ENCODE results near the gene SSU72.
"Not testable (repeated sequence)": the region's sequence is repeated elsewhere in the genome, so short reads cannot be mapped to it uniquely, and the experiment has no call there.

The SSU72 gene

DNA sequence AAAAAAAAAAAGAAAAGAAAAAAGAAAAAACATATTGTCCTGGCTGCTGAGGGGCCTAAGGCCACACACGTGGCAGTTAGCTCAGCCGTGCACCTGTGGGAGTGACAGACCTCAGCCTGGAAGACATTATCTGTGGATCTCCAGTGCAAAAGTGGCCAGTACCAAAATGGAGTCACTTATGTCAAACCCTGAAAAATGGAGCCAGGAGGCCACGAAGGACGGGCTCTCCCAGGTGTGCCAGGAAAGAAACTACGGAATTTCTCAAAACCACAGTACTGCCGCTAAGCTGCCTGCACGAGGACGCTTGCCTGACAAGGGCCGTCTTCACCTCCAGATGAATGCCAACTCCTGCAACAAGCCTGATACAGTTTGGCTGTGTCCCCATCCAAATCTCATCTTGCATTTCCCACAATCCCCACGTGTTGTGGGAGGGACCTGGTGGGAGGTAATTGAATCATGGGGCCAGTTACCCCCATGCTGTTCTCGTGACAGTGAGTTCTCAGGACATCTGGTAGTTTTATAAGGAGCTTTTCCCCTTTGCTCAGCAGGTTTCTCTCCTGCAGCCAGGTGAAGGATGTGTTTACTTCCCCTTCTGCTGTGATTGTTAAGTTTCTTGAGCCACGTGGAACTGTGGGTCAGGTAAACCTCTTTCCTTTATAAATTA is 35.3 kb upstream of the SSU72 start:
- DNase-seq = no peak

DNA sequence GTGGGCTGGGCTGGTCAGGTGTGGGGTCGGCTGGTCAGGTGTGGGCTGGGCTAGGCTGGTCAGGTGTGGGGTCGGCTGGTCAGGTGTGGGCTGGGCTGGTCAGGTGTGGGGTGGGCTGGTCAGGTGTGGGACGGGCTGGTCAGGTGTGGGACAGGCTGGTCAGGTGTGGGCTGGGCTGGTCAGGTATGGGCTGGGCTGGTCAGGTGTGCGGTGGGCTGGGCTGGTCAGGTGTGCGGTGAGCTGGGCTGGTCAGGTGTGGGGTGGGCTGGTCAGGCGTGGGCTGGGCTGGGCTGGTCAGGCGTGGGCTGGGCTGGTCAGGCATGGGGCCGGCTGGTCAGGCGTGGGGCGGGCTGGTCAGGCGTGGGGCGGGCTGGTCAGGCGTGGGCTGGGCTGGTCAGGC is 31.6 kb upstream of the SSU72 start:
- DNase-seq = no peak

DNA sequence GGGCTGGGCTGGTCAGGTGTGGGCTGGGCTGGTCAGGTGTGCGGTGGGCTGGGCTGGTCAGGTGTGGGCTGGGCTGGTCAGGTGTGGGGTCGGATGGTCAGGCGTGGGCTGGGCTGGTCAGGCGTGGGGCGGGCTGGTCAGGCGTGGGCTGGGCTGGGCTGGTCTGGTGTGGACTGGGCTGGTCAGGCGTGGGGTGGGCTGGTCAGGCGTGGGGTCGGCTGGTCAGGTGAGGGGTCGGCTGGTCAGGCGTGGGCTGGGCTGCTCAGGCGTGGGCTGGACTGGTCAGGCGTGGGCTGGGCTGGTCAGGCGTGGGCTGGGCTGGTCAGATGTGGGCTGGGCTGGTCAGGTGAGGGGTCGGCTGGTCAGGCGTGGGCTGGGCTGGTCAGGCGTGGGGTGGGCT is 31.1 kb upstream of the SSU72 start:
- no peak for DNase-seq

DNA sequence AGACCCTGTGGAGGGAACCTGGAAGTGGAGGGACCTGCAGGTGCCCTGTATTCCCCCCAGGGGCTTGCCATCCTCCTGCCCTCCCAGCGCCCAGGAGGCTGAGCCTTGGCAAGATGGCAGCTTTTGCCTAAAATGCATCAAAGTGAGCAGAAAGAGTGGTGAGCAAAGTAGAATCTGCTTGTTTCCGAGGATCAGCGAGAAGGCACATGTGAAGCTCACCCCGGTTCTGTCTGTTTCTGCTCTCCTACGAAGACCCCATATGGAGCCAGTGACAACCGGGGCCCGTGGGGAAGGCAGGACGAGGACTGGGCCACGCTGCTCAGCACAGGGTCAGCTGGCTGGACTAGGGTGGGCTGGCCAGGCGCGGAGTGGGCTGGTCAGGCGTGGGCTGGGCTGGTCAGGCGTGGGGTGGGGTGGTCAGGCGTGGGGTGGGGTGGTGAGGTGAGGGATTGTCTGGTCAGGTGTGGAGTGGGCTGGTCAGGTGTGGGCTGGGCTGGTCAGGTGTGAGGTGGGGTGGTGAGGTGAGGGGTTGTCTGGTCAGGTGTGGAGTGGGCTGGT is 30.4 kb upstream of the SSU72 start:
- no peak for DNase-seq

DNA sequence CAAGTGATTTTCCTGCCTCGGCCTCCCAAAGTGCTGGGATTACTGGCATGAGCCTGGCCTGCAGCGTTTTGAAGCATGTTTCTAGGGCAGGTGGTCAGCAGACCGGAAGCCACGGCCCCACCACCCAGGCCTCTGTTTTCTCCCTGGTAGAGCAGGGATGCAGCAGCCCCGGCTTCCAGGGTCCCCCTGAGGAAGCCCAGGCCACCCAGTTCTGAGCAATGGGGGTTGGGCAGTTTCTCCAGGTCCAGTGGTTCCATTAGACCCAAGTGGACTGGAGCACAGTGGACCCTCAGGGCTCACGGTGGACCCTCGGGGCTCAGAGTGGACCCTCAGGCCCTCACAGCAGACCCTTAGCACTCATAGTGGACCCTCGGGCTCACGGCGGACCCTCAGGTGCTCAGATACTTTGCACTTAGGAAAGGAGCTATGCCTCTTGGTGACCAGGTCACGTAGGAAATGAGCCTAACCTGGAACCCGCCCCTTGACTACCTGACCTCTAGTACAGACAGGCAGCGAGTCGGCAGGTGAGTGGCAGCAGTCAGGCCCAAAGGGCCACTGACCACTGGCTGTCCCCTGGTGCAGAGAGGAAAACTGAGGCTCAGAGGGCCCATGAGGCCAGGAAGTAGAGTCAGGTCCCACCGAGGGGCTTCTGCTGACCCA is 29.8 kb upstream of the SSU72 start:
- no peak for DNase-seq

DNA sequence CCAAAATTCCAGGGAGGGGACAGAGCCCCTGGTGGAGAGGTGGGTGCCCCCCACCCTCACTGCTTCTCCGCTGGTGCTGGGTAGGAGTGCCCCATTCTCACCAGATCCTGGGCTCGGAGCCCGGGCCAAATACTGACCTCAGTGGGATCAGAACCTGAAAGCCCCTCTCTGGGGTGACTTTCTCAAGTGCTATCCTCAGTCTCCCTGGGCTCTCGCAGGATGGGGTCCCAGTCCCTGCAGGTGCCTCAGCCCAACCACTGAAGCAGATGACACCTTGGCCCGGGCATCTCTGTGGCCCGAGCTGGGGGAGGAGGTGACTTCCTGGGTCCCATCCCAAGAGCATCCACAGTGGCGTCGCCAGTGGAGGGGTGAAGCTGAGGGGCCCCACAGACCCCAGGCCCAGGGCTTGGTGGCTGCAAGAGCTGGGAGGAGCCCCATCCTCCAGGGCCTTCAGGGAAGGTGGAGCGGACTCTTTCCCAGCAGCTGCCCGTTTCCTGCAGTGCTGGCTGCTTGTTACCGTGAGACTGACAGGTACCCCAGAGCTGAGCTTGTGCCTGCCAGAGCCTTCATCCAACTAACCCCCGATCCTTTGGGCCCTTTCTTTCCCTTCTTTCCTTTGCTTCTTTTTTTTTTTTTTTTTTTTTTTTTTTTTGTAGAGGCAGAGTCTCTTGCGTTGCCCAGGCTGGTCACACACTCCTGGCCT is 29.2 kb upstream of the SSU72 start:
- no peak for DNase-seq

DNA sequence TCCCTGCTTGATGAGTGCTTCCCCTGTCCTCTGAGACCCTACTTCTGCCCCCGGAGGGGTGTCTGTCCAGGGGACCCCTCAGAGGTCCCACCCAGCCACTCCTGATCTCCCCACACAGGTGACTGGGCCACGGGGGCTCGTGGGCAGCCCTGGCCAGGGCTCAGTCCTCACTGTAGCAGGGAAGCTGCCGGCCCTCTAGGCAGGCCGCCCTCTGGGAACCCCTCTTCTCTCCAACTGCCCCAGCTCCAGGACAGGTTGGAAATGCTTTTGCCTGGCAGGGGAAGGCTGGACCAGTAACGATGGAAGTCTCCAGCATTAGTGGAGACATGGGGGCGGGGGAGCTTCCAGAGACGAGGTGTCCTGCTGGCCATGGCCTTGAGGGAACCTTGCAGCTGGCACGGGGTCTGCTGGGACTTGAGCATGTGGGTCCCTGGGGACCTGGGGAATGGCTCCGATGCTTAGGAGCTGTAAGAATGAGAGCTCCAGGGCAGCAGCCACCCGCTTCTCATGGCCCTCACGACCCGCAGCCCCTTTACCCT is 28.4 kb upstream of the SSU72 start:
- DNase-seq = peak; percentile 17

DNA sequence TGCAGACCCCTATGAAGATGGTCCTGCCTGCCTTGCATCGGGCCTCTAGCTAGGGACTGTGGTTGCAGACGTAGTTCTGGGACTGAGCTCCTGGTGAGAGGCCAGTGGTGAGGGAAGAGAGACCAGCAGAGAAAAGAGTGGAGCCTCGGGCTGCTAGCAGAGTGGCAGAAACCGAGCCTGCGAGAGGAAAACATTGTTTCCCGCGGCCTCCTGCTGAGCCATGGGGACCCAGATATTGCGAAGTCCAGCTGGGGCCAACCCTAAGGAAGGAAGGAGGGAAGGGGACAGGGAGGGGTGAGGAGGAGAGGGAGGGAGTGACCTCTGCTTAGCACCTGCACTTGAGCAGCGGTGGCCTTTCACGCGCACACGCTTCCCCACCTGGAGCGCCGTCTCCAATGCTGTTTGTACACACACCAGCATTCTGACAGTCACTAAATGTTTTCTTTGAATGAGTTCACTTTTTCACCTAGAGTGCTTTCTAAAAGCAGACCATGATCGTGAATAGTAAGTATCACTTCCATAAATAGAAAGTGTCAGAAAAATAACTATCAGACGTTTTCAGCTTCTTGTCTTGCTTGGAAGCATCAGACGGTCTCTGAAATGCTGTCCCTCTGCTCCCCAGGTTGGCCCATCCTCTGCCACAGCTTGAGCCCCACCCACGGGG is 27.8 kb upstream of the SSU72 start:
- DNase-seq = no peak

DNA sequence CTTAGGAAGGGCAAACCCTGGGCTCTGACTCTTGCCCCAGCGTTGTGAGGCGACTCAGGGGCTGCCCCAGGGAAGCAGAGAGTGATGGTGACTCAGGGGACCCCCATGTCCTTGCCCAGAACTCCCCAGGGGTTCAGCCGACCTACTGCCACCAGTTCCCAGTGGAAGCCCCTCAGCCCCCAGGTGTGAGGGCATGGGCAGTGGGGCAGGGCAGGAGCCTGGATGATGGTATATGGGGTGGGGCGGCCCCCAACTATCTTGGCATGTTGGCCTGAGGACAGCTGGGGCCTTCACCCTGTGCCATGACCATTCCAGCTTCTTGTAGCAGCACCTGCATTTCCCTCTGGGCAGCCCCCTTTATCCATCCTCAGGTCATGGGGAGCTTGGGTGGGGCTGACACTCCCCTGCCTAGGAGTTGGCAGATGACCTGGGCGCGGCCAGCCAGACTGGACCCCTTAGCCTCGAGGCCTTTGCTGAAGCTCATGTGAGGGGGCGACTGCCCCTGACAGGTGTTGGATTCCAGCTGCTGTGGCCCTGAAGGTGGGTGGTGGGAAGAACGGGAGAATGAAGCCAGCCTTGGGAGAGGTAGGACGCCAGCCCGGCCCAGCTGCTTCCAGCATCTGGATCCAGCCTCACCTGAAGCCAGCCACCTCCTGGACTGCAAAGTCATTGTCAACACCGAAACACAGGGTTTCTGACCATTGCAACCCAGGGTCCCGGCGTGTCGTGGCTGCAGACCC is 27.1 kb upstream of the SSU72 start:
- DNase-seq = no peak

DNA sequence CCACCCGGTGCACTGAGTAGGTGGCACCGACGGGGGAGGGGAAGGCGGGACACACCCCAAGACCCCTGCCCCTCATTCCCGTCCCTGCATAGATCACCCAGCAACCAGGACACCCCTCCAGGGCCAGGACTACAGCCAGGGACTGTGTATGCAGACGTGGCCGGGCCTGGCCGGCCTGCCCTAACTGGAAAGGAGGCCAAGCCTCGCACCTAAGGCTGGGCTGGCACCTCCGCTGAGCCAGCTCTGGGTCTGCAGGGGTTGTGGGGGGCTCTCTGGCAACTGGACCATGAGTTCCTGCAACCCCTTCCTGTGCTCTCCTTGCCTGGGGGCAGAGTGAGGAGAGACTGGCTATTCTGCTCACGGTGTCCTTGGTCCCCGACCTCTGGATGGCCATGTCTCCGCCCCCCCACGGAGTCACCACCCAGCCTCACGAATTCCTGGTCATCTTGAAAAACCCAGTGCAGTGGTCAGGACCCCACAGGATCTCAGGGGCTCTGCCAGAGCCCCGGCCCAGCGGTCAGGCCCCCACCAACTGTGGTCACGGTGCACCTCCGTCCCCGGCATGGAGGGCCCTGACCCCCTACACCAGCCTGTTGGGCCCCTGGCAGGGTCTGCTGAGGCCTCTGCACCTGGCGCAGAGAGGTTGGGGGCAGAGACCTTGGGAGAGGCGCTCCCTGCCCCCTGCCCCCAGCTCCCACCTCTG is 26.3 kb upstream of the SSU72 start:
- no peak for DNase-seq

DNA sequence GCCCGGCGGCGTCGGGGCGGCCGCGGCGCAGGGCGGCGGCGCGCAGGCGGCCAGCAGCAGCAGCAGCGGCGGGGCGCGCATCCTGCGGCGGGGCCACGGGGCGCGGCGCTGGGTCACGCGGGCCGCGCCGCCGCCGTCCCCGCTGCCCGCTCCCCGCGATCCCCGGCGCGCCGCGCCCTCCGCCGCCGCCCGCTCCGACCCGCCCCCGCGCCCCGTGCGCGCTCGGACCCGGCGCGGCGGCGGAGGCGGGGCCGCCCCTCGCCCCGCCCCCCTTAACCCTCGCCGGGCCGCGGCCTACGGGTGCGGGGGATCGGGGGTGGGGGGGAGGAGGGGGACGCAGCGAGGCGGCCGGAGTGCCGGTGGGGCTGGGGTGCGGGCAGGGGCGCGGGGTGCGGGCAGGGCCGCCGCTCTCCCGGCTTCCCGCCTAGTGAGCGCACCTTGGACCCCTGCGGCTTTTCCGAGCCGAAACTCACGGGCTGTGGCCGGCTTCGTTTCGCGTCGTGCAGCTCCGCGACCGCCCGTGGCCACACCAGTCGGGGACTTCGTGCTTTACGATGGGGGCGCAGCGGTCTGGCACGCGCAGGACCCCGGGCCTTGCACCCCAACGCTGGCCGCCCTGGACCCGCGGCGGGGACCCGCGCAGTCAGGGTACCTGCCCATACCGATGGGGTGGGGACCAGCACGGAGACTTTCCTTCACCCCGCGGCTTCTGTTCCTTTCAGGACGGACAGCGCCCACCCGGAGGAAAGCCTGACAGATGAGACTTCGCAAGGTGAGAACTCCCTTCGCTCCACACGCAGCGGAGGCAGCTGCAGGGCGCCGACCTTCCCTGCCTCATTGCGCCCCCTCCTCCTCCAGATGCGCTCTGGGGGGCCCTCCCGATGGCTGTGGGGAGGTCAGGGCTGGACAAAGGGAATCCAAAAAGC is 25.5 kb upstream of the SSU72 start, which contains the start of gene FNDC10:
FNDC10 (minus strand) TSS at position 201 of the 926 bp plus-strand sequence; CDS start at position 81, 120 bp downstream.
- DNase-seq = no peak

DNA sequence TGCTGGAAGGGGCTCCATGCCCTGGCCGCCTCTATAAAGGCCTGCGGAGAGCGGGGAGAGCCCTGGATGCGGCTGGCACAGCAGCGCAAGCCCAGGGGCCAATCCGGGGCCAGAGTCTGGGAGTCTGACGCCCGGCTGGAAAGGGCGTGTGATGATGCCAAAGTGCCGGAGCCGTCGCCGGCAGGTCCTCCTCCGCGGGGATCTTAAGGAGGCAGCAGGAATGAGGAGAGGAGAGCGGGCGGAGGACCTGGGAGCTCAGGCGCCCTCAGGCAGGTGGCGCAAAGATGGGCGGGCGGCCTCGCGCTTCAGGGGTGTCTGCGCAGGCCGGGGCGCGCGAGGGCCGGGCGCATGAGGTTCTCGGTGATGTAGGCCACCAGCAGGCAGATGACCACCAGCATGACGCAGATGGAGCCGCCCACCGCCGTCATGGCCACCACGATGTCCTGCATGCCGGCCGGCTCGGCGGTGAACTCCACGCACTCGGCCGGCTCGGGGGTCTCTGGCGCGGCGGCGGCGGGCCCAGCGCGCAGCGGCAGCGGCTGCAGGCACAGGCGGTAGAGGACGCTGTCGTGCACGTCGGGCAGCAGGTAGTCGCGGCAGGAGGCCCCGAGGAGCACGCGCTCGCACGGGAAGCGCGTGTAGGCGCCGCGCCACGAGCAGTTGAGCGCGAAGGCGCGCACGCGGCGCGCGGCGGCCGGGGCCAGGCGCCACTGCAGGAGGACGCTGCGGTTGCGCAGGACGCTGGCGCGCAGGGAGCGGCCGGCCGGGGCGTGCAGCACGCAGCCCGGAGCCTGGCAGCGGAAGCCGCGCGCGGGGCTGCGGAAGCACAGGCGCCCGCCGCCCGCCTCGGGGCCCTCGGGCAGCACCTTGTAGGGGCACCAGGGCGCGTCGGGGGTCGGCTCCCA is 24.6 kb upstream of the SSU72 start:
- DNase-seq = no peak

DNA sequence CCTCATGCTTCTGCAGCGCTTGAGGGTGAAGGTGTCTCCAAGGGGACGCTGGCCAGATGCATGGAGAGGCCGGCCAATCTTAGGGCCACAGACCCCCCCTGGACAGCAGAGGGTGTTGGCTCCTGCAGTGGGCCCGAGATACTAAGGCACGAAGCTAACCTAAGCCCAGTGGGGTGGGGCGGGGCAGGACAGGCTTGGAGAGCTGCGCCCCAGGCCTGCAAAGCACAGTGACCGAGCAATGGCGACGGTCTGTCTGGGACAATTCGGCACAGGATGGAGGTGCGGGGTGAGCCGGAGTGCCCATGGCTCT is 24.0 kb upstream of the SSU72 start:
- DNase-seq = no peak

DNA sequence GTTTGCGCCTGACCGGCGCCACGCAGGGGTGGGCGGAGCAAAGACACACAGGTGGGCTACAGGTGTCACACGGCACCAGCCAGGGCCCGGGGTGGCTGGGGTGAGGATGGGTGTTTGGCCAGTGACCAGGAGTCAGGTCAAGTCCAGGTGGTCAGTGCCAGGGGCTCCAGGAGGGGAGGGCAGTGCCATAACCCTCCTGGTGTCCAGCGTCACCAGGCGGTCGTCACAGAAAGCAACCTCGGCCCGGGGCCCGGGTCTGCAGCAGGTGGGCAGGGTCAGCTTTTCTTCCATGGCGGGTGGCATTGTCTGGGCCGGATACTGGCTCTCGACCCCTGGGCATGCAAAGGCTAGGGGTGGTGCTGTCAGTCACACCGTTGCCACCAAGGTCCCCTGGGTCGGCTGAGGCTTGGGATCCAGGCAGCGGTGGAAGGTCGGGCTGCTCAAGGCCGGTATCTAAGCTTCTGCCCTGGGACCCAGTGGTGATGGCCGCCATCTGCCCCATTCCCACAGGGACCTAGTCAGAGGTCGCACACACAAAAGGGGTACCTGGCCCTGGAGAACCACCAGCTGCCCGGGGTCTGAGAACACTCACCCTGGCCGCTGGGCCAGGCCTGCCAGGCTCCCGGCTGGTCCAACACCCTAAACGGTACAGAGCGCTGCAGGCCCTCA is 23.5 kb upstream of the SSU72 start:
- DNase-seq = no peak

DNA sequence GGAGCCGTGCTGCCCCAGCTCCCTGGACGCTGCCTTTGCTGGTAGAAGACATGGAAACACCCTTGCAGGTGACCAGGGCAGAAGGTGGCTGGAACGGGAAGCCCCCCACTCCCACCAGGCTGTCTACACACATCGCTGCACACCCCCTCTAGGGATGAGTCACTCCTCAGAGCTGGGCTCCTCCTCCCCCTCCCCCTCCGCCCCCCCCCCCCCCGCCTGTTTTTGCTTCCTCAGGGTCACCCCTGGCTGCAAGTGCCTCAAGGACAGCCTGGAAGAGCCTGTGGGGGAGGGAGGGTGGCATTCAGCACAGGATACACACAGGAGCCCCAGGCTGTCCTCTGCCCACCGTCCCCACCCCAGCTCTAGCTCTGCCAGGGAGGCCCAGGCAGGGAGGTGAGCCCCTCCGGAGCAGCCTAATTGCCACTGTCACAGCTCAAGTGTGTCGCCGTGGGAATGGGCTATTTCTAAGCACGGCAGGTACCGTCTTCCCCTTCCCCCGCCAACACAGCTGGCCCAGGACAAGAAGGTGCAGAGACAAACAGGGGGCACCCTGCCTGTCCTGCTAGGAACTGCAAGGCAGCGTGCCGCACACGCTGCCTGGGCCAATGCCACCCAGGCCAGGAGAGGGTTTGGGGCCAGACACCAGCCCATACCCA is 22.7 kb upstream of the SSU72 start:
- no peak for DNase-seq

DNA sequence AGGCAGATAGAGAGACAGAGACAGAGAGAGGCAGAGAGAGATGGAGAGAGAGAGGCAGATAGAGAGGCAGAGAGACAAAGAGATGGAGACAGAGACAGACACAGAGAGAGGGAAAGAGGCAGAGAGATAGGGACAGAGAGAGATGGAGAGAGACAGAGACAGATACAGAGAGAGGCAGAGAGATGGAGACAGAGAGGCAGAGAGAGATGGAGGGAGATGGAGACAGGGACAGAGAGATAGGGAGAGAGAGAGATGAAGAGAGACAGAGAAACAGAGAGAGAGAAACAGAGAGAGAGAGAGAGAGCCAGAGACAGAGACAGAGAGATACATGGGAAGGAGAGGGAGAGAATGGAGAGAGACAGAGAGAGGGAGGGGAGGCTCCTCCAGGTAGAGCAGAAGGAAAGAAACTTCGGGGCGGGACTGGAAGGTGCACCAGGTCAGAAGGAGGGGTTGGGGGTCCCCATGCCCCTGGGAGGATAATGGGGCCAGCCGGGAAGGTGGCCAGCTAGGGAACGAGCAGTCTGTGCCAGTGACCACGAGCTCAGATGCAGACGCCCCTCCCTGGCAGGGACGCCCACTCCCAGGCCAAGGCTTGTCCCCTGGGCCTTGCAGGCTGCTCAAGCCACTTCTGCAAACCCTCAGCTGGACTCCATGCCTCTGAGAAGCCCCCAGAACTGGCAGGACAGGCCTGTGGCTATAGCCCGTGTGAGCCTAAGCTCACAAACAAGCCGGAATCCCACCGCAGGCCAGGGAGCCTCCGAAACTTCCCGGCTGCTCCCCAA is 22.0 kb upstream of the SSU72 start:
- no peak for DNase-seq

DNA sequence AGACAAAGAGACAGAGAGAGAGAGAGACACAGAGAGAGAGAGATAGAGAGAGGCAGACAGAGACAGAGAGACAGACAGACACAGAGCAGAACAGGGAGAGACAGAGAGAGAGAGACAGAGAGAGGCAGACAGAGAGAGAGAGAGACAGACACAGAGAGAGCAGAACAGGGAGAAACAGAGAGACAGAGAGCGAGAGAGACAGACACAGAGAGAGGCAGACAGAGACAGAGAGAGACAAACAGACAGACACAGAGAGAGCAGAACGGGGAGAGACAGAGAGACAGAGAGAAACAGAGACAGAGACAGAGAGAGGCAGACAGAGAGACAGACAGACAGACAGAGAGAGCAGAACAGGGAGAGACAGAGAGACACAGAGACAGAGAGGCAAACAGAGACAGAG is 20.7 kb upstream of the SSU72 start:
- DNase-seq = not testable (repeated sequence)

Measured in NCI-H1436 (cell line).